Measurements from ENCODE around the gene ETV1. TPM values are rescaled to one million over a fixed set of nuclear protein-coding genes. Genes with fewer than 3 reads are reported as not detected.
A peak's percentile ranks its signal among the peaks of the same experiment; 100 is the strongest.

The ETV1 gene
- total RNA-seq, 1 donor from 2014 or later = 0.26 TPM

GRCh38 chr7:13990984-13991790 is 1.7 kb upstream of the ETV1 start:
- TF ChIP-seq, protein P1, sequence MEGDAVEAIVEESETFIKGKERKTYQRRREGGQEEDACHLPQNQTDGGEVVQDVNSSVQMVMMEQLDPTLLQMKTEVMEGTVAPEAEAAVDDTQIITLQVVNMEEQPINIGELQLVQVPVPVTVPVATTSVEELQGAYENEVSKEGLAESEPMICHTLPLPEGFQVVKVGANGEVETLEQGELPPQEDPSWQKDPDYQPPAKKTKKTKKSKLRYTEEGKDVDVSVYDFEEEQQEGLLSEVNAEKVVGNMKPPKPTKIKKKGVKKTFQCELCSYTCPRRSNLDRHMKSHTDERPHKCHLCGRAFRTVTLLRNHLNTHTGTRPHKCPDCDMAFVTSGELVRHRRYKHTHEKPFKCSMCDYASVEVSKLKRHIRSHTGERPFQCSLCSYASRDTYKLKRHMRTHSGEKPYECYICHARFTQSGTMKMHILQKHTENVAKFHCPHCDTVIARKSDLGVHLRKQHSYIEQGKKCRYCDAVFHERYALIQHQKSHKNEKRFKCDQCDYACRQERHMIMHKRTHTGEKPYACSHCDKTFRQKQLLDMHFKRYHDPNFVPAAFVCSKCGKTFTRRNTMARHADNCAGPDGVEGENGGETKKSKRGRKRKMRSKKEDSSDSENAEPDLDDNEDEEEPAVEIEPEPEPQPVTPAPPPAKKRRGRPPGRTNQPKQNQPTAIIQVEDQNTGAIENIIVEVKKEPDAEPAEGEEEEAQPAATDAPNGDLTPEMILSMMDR (IDR thresholded peaks at IDR 0.05; ENCODE audit: insufficient read depth, low read length, severe bottlenecking) = no peak
- DNase-seq (ENCODE audit: low read depth) (peak; percentile 95), FAIRE-seq (no peak)
- Histone ChIP-seq H3K27me3 (ENCODE audit: control insufficient read depth, insufficient read depth, low read length) (no peaks in the 10 kb centered on the region), H3K36me3 (ENCODE audit: control insufficient read depth, insufficient read depth, low read length) (no peaks in the 10 kb centered on the region), H3K4me3 (ENCODE audit: low read depth, low read length) (peak overlapping the region; percentile 58)

DNA sequence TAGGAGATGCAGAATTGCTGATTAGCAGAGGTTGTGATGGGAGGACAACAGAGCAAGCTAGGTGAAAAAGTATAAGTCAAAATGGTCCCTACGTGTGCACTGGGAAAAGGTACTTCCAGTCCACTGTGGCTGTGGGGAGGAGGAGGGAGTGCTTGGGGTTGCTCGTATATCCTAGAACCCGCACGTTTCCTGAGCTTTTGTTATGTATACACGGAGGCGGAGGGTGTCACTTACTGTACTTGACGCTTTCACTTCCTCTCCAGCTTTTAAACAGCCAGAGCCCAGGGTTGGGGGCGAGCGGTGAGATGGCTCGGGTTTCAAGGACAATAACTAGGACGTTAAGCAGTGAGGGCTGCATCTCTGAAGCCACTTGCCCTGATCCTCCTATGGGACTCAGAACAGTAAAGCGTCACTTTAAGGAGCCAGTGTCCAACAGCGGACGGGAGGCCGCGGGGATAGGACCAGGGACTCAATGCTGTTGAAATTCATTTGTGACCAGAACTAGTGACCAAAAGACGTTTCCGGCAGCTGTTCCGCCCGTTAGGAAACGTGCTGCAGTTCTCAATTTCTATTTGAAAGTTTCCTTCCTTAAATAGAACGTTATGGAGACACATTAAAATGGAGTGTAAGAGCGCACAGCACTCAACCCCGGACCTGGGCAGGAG is 985 bp upstream of the ETV1 start:
- H3K27me3 ChIP-seq (ENCODE audit: control insufficient read depth, insufficient read depth, low read length) = no peaks in the 10 kb centered on the region
- no peaks in the 10 kb centered on the region for H3K36me3 ChIP-seq (ENCODE audit: control insufficient read depth, insufficient read depth, low read length)
- DNase-seq (ENCODE audit: low read depth) = peak; percentile 16
- peak overlapping the region; percentile 58 for H3K4me3 ChIP-seq (ENCODE audit: low read depth, low read length)
- FAIRE-seq = no peak
- TF ChIP-seq, protein P1 (IDR thresholded peaks at IDR 0.05; ENCODE audit: insufficient read depth, low read length, severe bottlenecking) = no peak

GRCh38 chr7:13989949-13990305 is 461 bp upstream of the ETV1 start:
- Histone ChIP-seq H3K27me3 (ENCODE audit: control insufficient read depth, insufficient read depth, low read length) (no peaks in the 10 kb centered on the region), H3K36me3 (ENCODE audit: control insufficient read depth, insufficient read depth, low read length) (no peaks in the 10 kb centered on the region), H3K4me3 (ENCODE audit: low read depth, low read length) (peak overlapping the region; percentile 58)
- no peak for DNase-seq (ENCODE audit: low read depth)
- TF ChIP-seq, protein P1 (IDR thresholded peaks at IDR 0.05; ENCODE audit: insufficient read depth, low read length, severe bottlenecking) = no peak
- no peak for FAIRE-seq

DNA sequence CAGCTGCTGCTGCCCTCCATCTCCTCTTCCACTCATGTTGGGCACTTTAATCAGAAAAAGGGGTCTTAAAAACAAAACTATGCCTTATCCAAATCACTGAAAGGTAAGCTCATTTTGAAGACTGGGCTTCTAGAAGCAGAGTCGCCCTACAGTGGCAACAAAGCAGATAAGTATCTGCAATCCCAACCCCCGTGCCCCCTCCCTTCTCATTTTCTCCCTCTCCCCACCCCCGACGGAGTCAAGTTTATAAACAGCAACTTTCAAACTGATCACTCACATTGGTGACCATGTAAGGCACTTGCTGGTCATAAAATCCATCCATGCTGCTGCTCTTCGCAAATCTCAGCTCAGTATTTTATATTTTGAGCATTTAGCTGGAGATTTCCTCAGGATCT is 738 bp downstream of the ETV1 start:
- H3K36me3 ChIP-seq (ENCODE audit: control insufficient read depth, insufficient read depth, low read length) = no peaks in the 10 kb centered on the region
- TF ChIP-seq, protein P1 (IDR thresholded peaks at IDR 0.05; ENCODE audit: insufficient read depth, low read length, severe bottlenecking) = no peak
- no peak for FAIRE-seq
- H3K4me3 ChIP-seq (ENCODE audit: low read depth, low read length) = peak overlapping the region; percentile 58
- no peak for DNase-seq (ENCODE audit: low read depth)
- H3K27me3 ChIP-seq (ENCODE audit: control insufficient read depth, insufficient read depth, low read length) = no peaks in the 10 kb centered on the region

DNA sequence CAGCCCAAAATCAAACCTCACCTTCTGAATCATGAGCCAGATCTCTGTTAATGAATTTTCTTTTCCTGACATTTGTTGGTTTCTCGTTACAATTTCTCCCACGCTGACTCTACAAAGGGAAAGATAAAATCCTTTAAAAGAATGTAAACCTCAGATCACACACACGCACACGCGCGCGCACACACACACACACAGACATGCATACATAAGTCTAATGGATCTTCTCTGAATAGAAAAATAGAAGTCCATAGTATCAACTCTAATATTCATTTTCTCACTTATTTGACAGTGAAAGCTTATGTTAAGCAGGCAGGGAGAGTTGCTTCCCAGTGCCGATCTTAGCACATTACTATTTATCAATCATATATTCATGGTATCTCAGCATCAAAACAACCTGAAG is 1.4 kb downstream of the ETV1 start:
- FAIRE-seq (no peak), DNase-seq (ENCODE audit: low read depth) (no peak)
- TF ChIP-seq, protein P1 (IDR thresholded peaks at IDR 0.05; ENCODE audit: insufficient read depth, low read length, severe bottlenecking) = no peak
- Histone ChIP-seq H3K4me3 (ENCODE audit: low read depth, low read length) (no peak overlapping the region), H3K27me3 (ENCODE audit: control insufficient read depth, insufficient read depth, low read length) (no peaks in the 10 kb centered on the region), H3K36me3 (ENCODE audit: control insufficient read depth, insufficient read depth, low read length) (no peaks in the 10 kb centered on the region)
